Measurements from ENCODE around the gene GNAI3.
A peak's percentile ranks its signal among the peaks of the same experiment; 100 is the strongest.

Gene GNAI3

DNA sequence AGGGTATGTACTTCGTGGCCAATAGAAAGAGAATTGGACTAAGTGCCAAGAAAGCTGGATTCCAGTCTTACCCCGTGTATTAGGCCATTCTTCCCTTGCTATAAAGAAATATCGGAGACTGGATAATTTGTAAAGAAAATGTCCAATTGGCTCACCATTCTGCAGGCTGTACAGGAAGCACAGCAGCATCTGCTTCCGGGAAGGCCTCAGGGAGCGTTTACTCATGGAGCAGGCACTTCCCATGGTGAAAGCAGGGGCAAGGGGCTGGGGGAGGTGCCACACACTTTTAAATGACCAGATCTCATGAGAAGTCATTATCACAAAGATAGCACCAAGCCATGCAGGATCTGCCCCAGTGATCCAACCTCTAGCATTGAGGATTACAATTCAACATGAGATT lies 31.1 kb upstream of the GNAI3 start:
- Histone ChIP-seq H3K79me1 (ENCODE audit: low read depth, low read length) (no peaks in the 10 kb centered on the region), H3K4me3 (ENCODE audit: low read length in 2 of 2) (no peak overlapping the region), H3K23ac (ENCODE audit: low read depth, low read length, poor library complexity) (no peak overlapping the region), H4K91ac (ENCODE audit: low read depth, low read length, poor library complexity) (no peak overlapping the region), H4K8ac (ENCODE audit: low read depth, low read length) (no peak overlapping the region), H2AFZ (ENCODE audit: low read length) (no peak overlapping the region), H3K14ac (ENCODE audit: low read length) (no peak overlapping the region), H3K18ac (ENCODE audit: low read length) (no peak overlapping the region), H2AK5ac (ENCODE audit: low read depth, low read length) (no peak overlapping the region), H3K4ac (ENCODE audit: low read length) (no peak overlapping the region), H2BK120ac (ENCODE audit: low read depth, low read length) (no peak overlapping the region), H2BK5ac (ENCODE audit: low read length) (no peak overlapping the region), H2BK15ac (ENCODE audit: low read length) (no peak overlapping the region), H2BK12ac (ENCODE audit: low read length) (no peak overlapping the region), H3K9ac (ENCODE audit: low read depth, low read length, poor library complexity) (no peak overlapping the region), H3K27me3 (ENCODE audit: control insufficient read depth in 3 of 3, insufficient read depth in 3 of 3, low read depth in 1 of 3, low read length in 3 of 3) (peaks cover 0 to 43% (median 3%) of the 10 kb centered on the region in 3 experiments), H3K36me3 (replicated peaks in 1 of 2; ENCODE audit: control insufficient read depth in 2 of 2, insufficient read depth in 2 of 2, low read length in 2 of 2) (no peaks in the 10 kb centered on the region), H3K9me3 (replicated peaks in 1 of 2; ENCODE audit: control insufficient read depth in 2 of 2, insufficient read depth in 1 of 2, low read depth in 1 of 2, low read length in 2 of 2) (no peaks in the 10 kb centered on the region), H3K4me1 (ENCODE audit: control insufficient read depth in 2 of 2, insufficient read depth in 1 of 2, low read depth in 1 of 2, low read length in 2 of 2) (peaks cover 0 to 9% of the 10 kb centered on the region in 2 donors), H3K4me2 (ENCODE audit: insufficient read depth, low read length, poor library complexity, severe bottlenecking) (no peak overlapping the region), H3K27ac (replicated peaks; ENCODE audit: low read length) (no peak overlapping the region)
- DNase-seq (ENCODE audit: low spot score) = no peak
- no CpG with 5 or more reads among the region's 5 CpGs for WGBS, 2 donors (ENCODE audit: extremely low coverage in 2 of 2, insufficient read length in 2 of 2, insufficient replicate concordance in 1 of 2)

DNA sequence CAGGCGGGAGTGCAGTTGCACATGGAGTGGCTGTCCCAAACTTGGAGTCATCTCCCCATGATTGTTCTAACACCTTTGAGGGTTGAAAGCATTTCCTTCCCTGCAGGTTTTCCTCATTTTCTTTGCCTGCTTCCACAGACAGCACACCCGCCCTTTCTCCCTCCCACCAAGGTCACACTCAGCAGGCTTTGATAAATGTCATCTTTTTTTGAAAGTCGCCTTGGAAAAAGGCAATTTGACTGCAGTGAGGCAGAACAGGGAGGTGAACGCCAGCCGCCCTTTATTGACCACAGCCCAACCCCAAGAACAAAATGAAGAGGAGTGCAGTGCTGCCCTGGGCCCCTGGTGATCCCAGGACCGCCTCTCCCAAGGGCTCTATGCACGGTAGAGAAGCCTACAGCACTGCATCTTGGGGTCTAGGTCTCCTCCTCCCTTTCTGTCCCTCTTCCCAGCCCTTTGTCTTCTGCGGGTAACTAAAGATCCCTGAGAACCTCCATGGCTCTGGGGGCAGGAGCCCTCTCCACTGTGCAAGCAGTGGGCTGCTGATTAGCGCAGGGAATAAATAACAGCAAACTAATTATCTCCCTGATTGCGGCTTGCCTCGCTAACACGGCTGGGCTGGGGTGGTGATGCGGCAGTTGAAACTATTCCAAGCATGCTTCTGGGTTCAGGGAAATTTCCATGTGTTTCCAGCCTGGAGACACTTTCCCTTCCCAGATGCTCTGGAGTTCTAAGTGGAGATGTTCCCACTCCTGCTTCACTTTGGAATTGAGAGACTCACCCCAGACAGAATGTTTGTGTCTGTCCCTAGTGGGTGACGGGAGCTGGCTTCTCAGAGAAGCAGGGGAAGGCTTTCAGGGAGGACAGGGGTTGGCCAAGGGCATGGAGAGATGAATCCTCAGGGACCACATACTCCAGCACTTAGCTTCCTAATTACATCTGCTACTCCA lies 27.1 kb upstream of the GNAI3 start:
- no peaks in the 10 kb centered on the region for H3K36me3 ChIP-seq (replicated peaks in 1 of 2; ENCODE audit: control insufficient read depth in 2 of 2, insufficient read depth in 2 of 2, low read length in 2 of 2)
- H3K14ac ChIP-seq (ENCODE audit: low read length) = no peak overlapping the region
- no peak for DNase-seq (ENCODE audit: low spot score)
- peaks cover 0 to 54% (median 0%) of the 10 kb centered on the region in 3 experiments for H3K27me3 ChIP-seq (ENCODE audit: control insufficient read depth in 3 of 3, insufficient read depth in 3 of 3, low read depth in 1 of 3, low read length in 3 of 3)
- no peak overlapping the region for H3K4ac ChIP-seq (ENCODE audit: low read length)
- no peak overlapping the region for H3K18ac ChIP-seq (ENCODE audit: low read length)
- peak overlapping the region; percentile 15 for H2AFZ ChIP-seq (ENCODE audit: low read length)
- no peak overlapping the region for H2BK120ac ChIP-seq (ENCODE audit: low read depth, low read length)
- no CpG with 5 or more reads among the region's 14 CpGs for WGBS, 2 donors (ENCODE audit: extremely low coverage in 2 of 2, insufficient read length in 2 of 2, insufficient replicate concordance in 1 of 2)
- H2BK15ac ChIP-seq (ENCODE audit: low read length) = no peak overlapping the region
- H4K91ac ChIP-seq (ENCODE audit: low read depth, low read length, poor library complexity) = no peak overlapping the region
- no peak overlapping the region for H3K4me3 ChIP-seq (ENCODE audit: low read length in 2 of 2)
- peaks cover 0 to 9% of the 10 kb centered on the region in 2 donors for H3K4me1 ChIP-seq (ENCODE audit: control insufficient read depth in 2 of 2, insufficient read depth in 1 of 2, low read depth in 1 of 2, low read length in 2 of 2)
- H3K9ac ChIP-seq (ENCODE audit: low read depth, low read length, poor library complexity) = no peak overlapping the region
- H3K79me1 ChIP-seq (ENCODE audit: low read depth, low read length) = no peaks in the 10 kb centered on the region
- no peak overlapping the region for H2BK12ac ChIP-seq (ENCODE audit: low read length)
- H3K23ac ChIP-seq (ENCODE audit: low read depth, low read length, poor library complexity) = no peak overlapping the region
- no peak overlapping the region for H3K4me2 ChIP-seq (ENCODE audit: insufficient read depth, low read length, poor library complexity, severe bottlenecking)
- no peak overlapping the region for H4K8ac ChIP-seq (ENCODE audit: low read depth, low read length)
- H3K27ac ChIP-seq (replicated peaks; ENCODE audit: low read length) = no peak overlapping the region
- no peak overlapping the region for H2BK5ac ChIP-seq (ENCODE audit: low read length)
- no peak overlapping the region for H2AK5ac ChIP-seq (ENCODE audit: low read depth, low read length)
- H3K9me3 ChIP-seq (replicated peaks in 1 of 2; ENCODE audit: control insufficient read depth in 2 of 2, insufficient read depth in 1 of 2, low read depth in 1 of 2, low read length in 2 of 2) = no peaks in the 10 kb centered on the region

DNA sequence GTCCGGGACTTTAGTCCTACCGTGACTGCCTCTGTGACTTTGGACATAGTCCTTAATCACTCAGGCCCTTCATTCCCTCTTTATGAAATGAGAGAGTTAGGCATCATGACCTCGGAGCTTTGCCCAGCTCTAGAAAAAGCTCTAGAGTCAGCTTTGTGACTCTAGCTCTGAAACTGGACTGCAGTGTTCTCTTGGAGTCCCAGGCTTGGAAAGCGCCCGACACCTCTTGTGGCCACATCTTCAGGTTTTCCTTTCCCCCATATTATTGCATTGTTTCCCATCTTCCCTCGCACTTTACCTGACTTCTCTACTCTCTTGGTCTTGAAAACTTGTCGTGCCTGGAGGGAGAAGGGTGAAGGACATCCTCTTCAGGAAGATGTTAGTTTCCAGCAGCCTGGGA lies 26.4 kb upstream of the GNAI3 start:
- Histone ChIP-seq H3K4me1 (ENCODE audit: control insufficient read depth in 2 of 2, insufficient read depth in 1 of 2, low read depth in 1 of 2, low read length in 2 of 2) (peaks cover 0 to 9% of the 10 kb centered on the region in 2 donors), H2BK15ac (ENCODE audit: low read length) (no peak overlapping the region), H3K4ac (ENCODE audit: low read length) (no peak overlapping the region), H2BK120ac (ENCODE audit: low read depth, low read length) (no peak overlapping the region), H4K91ac (ENCODE audit: low read depth, low read length, poor library complexity) (no peak overlapping the region), H3K27ac (replicated peaks; ENCODE audit: low read length) (no peak overlapping the region), H2BK12ac (ENCODE audit: low read length) (no peak overlapping the region), H2BK5ac (ENCODE audit: low read length) (no peak overlapping the region), H2AK5ac (ENCODE audit: low read depth, low read length) (no peak overlapping the region), H3K36me3 (replicated peaks in 1 of 2; ENCODE audit: control insufficient read depth in 2 of 2, insufficient read depth in 2 of 2, low read length in 2 of 2) (no peaks in the 10 kb centered on the region), H3K9ac (ENCODE audit: low read depth, low read length, poor library complexity) (no peak overlapping the region), H3K79me1 (ENCODE audit: low read depth, low read length) (no peaks in the 10 kb centered on the region), H3K9me3 (replicated peaks in 1 of 2; ENCODE audit: control insufficient read depth in 2 of 2, insufficient read depth in 1 of 2, low read depth in 1 of 2, low read length in 2 of 2) (no peaks in the 10 kb centered on the region), H3K4me2 (ENCODE audit: insufficient read depth, low read length, poor library complexity, severe bottlenecking) (no peak overlapping the region), H4K8ac (ENCODE audit: low read depth, low read length) (no peak overlapping the region), H3K4me3 (ENCODE audit: low read length in 2 of 2) (no peak overlapping the region), H3K14ac (ENCODE audit: low read length) (no peak overlapping the region), H2AFZ (ENCODE audit: low read length) (no peak overlapping the region), H3K18ac (ENCODE audit: low read length) (no peak overlapping the region), H3K27me3 (ENCODE audit: control insufficient read depth in 3 of 3, insufficient read depth in 3 of 3, low read depth in 1 of 3, low read length in 3 of 3) (peaks cover 0 to 52% (median 0%) of the 10 kb centered on the region in 3 experiments), H3K23ac (ENCODE audit: low read depth, low read length, poor library complexity) (no peak overlapping the region)
- WGBS, 2 donors (ENCODE audit: extremely low coverage in 2 of 2, insufficient read length in 2 of 2, insufficient replicate concordance in 1 of 2) = no CpG with 5 or more reads among the region's 7 CpGs
- DNase-seq (ENCODE audit: low spot score) = no peak

DNA sequence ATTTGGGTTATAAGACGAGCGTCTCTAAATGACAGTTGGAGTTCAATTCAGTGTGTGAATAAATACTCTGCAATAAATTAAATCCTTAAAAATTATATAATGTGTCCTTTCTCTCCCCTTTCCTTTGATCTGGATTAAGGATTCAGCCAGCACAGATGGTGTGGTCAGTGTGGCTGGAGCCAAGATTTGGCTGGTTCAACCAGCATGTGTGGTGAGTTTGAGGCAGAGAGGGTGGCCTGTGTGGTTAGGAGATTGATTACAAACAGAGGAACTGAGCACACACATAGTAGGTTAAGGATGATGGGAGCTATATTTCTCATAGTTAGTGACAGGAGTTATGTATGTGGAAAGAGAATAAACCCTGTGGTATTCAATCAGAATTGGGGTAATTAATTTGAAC lies 24.7 kb upstream of the GNAI3 start:
- no peak overlapping the region for H3K4me3 ChIP-seq (ENCODE audit: low read length in 2 of 2)
- H3K36me3 ChIP-seq (replicated peaks in 1 of 2; ENCODE audit: control insufficient read depth in 2 of 2, insufficient read depth in 2 of 2, low read length in 2 of 2) = no peaks in the 10 kb centered on the region
- H2AFZ ChIP-seq (ENCODE audit: low read length) = no peak overlapping the region
- no CpG with 5 or more reads among the region's 2 CpGs for WGBS, 2 donors (ENCODE audit: extremely low coverage in 2 of 2, insufficient read length in 2 of 2, insufficient replicate concordance in 1 of 2)
- H2AK5ac ChIP-seq (ENCODE audit: low read depth, low read length) = no peak overlapping the region
- peaks cover 0 to 61% (median 0%) of the 10 kb centered on the region in 3 experiments for H3K27me3 ChIP-seq (ENCODE audit: control insufficient read depth in 3 of 3, insufficient read depth in 3 of 3, low read depth in 1 of 3, low read length in 3 of 3)
- H3K9me3 ChIP-seq (replicated peaks in 1 of 2; ENCODE audit: control insufficient read depth in 2 of 2, insufficient read depth in 1 of 2, low read depth in 1 of 2, low read length in 2 of 2) = no peaks in the 10 kb centered on the region
- peaks cover 0 to 9% of the 10 kb centered on the region in 2 donors for H3K4me1 ChIP-seq (ENCODE audit: control insufficient read depth in 2 of 2, insufficient read depth in 1 of 2, low read depth in 1 of 2, low read length in 2 of 2)
- H2BK5ac ChIP-seq (ENCODE audit: low read length) = no peak overlapping the region
- H3K27ac ChIP-seq (replicated peaks; ENCODE audit: low read length) = no peak overlapping the region
- no peak for DNase-seq (ENCODE audit: low spot score)
- H3K4ac ChIP-seq (ENCODE audit: low read length) = no peak overlapping the region
- H4K91ac ChIP-seq (ENCODE audit: low read depth, low read length, poor library complexity) = no peak overlapping the region
- no peak overlapping the region for H3K9ac ChIP-seq (ENCODE audit: low read depth, low read length, poor library complexity)
- no peak overlapping the region for H2BK15ac ChIP-seq (ENCODE audit: low read length)
- H3K23ac ChIP-seq (ENCODE audit: low read depth, low read length, poor library complexity) = no peak overlapping the region
- H3K79me1 ChIP-seq (ENCODE audit: low read depth, low read length) = no peaks in the 10 kb centered on the region
- H3K4me2 ChIP-seq (ENCODE audit: insufficient read depth, low read length, poor library complexity, severe bottlenecking) = no peak overlapping the region
- no peak overlapping the region for H4K8ac ChIP-seq (ENCODE audit: low read depth, low read length)
- no peak overlapping the region for H3K18ac ChIP-seq (ENCODE audit: low read length)
- H3K14ac ChIP-seq (ENCODE audit: low read length) = no peak overlapping the region
- H2BK120ac ChIP-seq (ENCODE audit: low read depth, low read length) = no peak overlapping the region
- no peak overlapping the region for H2BK12ac ChIP-seq (ENCODE audit: low read length)
